Epithelial cell of proximal tubule (primary cell): Measurements from ENCODE around the gene GRIA1. TPM values are rescaled to one million over a fixed set of nuclear protein-coding genes. Genes with fewer than 3 reads are reported as not detected.

Experiments used
- DNase-seq: peaks from one replicate; pipeline ENCODE4 v3.0.0-alpha.2; 2011; ENCODE audit warnings: low read depth
- H3K4me3 ChIP-seq: 2 replicates; pipeline ENCODE4 v1.5.1; 2011; ENCODE audit warnings: low read depth, mild to moderate bottlenecking, low read length
- total RNA-seq: library from RNA; depleted of rRNA; stranded (reverse); fragments of >200 nt; gene quantifications from 2 replicates; pipeline ENCODE4 v1.2.3, GENCODE V29; 2015
- TF ChIP-seq, protein P1 (sequence below): conservative IDR thresholded peaks from 2 replicates; pipeline ENCODE4 v1.5.1; 2012; ENCODE audit warnings: low read depth, mild to moderate bottlenecking, low read length

Gene GRIA1
- total RNA-seq, 1 donor from 2014 or later: not detected

DNA sequence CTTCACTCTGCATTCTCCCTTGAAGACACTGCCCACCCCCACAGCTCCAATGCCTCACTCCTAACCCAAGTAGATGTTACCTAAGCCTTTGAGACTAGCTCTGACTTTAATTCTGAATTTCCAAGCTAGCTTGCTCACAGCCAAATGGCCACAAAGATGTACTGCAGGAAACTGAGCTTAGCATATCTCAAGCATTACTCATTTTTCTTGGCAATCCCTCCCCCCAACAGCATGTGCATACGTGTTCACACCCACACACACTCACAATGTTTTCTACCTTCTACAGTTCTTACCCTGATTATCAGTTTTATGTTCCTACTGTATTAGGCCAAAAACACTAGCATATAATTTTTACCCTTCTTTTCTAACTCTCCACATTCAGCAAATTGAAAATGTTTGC, 13.7 kb upstream of the GRIA1 start:
- H3K4me3 ChIP-seq: no peak overlapping the region
- peak; percentile 73 for DNase-seq
- TF ChIP-seq, protein P1, sequence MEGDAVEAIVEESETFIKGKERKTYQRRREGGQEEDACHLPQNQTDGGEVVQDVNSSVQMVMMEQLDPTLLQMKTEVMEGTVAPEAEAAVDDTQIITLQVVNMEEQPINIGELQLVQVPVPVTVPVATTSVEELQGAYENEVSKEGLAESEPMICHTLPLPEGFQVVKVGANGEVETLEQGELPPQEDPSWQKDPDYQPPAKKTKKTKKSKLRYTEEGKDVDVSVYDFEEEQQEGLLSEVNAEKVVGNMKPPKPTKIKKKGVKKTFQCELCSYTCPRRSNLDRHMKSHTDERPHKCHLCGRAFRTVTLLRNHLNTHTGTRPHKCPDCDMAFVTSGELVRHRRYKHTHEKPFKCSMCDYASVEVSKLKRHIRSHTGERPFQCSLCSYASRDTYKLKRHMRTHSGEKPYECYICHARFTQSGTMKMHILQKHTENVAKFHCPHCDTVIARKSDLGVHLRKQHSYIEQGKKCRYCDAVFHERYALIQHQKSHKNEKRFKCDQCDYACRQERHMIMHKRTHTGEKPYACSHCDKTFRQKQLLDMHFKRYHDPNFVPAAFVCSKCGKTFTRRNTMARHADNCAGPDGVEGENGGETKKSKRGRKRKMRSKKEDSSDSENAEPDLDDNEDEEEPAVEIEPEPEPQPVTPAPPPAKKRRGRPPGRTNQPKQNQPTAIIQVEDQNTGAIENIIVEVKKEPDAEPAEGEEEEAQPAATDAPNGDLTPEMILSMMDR: peak; percentile 58

DNA sequence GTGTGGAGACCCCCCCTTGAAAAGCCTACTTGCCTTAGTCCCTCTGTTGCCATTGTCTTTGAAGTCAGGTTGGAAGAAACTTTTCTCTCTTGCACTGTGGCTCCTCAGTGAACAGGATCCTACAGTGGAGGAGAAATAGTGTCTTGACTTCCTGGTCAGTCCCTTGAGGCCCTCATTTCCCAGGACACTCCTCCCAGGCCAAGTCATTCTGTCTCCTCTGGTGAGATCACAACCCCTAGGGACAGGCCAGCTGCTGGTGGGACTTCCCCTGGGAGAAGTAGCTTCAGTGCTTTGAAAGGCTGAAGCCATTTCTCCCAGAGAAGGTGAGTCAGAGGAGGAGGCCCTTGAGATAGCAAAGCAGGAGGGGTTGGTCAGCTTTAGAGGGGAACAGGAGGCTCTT, 10.1 kb upstream of the GRIA1 start:
- DNase-seq: no peak
- TF ChIP-seq, protein P1: no peak
- no peak overlapping the region for H3K4me3 ChIP-seq

DNA sequence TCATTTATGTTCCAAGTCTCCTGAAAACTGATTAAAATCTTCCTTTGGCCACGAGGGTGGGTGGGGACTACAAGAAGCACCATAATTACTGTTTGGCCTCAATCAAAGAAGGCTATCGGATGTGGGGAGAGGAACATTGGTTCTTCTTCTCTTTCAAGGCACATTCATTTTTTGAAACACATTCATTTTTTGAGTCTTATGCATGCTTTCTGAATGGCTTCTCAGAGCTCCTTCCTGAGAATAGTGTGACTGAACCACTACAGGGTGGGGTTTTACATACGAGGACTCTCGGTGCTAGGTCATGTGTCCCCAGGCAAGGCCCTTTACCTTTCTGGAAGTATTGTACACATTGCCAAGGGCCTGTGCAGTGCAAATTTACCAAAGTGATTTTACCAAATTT, 7.0 kb upstream of the GRIA1 start:
- no peak overlapping the region for H3K4me3 ChIP-seq
- DNase-seq: no peak
- TF ChIP-seq, protein P1: no peak

DNA sequence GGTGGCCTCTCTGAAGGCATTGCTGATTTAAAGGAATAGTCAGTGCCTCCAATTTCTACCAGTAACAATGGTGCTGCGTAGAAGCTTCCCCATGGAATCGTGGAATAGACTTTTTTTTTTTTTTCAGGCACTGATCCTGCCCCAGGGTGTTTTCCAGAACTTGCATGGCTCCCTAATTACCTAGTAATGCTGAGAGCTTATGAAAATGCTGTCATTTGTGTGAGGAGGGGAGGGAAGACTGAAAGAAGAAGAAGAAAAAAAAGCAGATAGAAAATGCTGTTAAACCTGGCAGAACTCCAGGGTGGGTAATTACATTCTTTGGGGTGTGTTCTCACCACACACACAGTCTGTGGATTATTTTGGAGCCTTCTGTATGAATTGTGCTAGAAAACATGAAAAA, 4.8 kb upstream of the GRIA1 start:
- no peak for DNase-seq

DNA sequence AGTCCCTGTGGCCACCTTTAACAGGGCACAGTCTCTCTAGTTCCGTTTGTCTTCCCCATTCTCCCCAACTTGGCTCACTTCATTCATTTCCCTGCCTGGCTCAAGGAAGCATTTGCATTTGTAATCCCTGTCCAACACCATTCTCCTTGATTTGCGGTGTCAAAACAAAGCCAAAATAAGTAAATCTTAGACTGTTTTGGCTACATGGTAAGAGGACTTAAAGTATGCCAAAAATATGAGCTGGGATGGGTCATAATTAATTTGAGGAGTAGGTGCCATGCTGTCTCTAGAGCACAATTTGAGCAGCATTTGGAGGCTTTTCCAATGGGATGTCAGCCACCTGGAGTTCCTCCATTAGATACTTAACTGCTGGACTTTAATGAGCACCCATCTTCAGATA, 3.7 kb upstream of the GRIA1 start:
- no peak overlapping the region for H3K4me3 ChIP-seq
- DNase-seq: no peak
- TF ChIP-seq, protein P1: no peak

More for the DNA sequence above, 4.8 kb upstream of the GRIA1 start:
- H3K4me3 ChIP-seq: no peak overlapping the region
- TF ChIP-seq, protein P1: no peak

DNA sequence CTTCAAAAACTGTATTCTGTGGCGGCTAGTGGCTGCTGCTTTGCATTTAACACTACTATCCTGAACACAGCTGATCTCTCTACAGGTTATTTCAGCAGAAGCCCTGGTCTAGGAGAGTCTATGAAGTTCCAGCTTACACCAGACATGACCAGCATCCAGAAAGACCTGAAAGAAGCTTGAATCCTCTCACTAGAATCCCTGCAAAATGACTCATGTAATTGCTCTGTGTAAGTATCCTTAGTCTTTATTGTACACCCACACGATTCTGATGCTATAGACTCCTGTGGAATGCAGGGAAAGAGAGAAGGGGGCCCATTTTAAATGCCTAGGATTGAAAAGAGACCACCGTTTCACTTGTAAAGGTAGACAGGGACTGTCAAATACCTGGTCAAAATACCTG, 859 bp upstream of the GRIA1 start:
- TF ChIP-seq, protein P1: no peak
- no peak overlapping the region for H3K4me3 ChIP-seq
- DNase-seq: no peak

DNA sequence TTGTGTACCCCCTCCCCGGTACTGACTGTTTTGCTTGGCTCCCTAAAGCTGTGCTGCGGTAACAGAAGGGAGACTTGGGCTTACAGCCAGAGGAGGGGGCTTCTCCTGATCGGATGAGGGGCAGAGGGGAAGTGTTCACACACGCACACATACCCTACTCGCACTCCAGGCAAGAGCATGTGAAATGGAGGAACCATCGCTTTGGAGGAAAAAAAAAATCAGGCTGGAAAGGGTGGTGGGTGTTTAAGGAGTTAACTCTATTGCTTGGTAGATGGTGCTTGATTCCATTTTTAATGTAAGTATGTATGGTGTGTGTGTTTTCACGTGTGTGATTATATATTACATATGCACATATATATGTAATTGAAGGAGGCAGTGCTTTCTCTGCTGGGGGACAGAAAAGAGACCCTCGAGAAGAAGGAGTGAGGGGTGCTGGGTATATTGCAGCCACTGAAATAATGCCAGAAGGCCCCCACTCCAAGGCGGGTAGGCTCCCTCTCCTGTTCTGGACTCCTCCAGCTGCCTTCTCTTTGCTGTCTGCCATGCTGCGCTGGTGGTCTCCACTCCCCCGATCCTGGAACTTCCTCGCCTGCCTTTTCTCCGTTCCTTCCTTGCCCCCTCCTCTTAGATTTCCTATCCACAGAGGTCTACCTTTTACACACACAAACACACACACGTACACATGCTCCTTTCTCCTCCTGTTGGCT, 721 bp downstream of the GRIA1 start:
- TF ChIP-seq, protein P1: no peak
- H3K4me3 ChIP-seq: peak overlapping the region; percentile 26
- DNase-seq: no peak
